Endometrial microvascular endothelial cells (primary cell): ENCODE measurements around the gene PCDHB12. TPM values are rescaled to one million over a fixed set of nuclear protein-coding genes. Genes with fewer than 3 reads are reported as not detected.
"Not testable (repeated sequence)": the region's sequence is repeated elsewhere in the genome, so short reads cannot be mapped to it uniquely, and the experiment has no call there.

Source experiments
- in situ Hi-C: cut with HindIII; loops from 2 replicates; pipeline ENCODE4 v1.10.0; 2017; ENCODE audit warnings: low sequenced_read_pairs, low pct_unique_long_range_greater_than_20kb; ENCODE audit errors: inconsistent ontology term
- total RNA-seq: library from RNA; depleted of rRNA; stranded (reverse); fragments of >200 nt; gene quantifications from one replicate; pipeline ENCODE4 v1.2.3, GENCODE V29; 2015; ENCODE audit errors: inconsistent ontology term

PCDHB12 gene
- total RNA-seq, 1 donor from 2014 or later: not detected

DNA sequence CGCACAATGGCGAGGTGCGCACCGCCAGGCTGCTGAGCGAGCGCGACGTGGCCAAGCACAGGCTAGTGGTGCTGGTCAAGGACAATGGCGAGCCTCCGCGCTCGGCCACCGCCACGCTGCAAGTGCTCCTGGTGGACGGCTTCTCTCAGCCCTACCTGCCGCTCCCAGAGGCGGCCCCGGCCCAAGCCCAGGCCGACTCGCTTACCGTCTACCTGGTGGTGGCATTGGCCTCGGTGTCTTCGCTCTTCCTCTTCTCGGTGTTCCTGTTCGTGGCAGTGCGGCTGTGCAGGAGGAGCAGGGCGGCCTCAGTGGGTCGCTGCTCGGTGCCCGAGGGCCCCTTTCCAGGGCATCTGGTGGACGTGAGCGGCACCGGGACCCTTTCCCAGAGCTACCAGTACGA is 38.9 kb downstream of the PCDHB12 start:
- in situ Hi-C loops: not testable (repeated sequence)

DNA sequence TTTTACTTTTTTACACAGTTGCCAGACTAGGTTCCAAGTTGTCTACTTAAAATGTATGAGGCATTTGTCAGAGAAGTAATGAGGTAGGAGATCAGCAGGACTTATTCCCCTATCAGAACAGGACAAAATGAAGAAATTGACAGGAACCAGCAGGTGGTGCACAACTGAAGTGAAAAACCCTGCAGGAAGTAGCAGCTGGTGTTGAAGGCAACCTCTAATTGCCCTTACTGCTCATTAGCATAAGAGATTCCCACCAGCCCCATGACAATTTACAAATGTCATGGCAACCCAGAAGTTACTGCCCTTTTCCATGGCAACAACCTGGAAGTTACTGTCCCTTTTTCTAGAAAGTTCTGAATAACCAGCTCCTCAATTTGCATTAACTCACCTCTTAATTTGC is 42.1 kb downstream of the PCDHB12 start:
- in situ Hi-C loops: no loop called here

DNA sequence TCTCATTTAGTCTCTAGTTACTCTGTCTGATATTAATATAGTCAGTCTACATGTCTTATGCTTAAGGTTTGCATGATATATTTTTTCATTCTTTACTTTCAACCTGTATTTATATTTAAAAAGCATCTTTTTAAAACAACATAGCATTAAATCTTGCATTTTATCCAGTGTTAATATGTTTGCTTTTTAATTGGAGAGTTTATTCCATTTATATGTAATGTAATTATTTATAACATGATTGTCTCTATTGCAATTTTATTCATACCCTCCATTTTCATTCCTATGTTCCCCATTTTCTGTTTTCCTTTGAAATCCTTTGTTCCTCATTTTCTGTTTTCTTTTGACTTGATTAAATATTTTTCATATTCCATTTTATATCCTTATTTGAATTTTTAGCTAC is 49.9 kb downstream of the PCDHB12 start:
- in situ Hi-C loops: no loop called here

DNA sequence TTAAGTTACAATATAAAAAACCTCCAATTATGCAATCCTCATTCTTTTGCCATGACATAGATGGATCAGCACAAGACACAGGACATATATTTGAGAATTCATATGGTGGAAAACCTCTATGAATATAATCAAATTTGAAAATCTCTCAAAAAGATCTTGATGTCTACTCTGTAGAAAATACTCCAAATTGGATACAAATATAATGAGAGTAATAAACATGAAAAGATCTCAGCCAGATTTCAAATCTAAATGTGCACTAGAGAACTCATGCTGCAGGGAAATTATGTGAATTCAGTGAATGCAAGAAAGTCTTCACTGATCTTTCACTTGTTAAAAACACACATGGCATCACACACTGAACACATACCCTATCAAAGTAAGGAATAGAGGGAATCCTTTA is 50.4 kb downstream of the PCDHB12 start:
- in situ Hi-C loops: no loop called here

DNA sequence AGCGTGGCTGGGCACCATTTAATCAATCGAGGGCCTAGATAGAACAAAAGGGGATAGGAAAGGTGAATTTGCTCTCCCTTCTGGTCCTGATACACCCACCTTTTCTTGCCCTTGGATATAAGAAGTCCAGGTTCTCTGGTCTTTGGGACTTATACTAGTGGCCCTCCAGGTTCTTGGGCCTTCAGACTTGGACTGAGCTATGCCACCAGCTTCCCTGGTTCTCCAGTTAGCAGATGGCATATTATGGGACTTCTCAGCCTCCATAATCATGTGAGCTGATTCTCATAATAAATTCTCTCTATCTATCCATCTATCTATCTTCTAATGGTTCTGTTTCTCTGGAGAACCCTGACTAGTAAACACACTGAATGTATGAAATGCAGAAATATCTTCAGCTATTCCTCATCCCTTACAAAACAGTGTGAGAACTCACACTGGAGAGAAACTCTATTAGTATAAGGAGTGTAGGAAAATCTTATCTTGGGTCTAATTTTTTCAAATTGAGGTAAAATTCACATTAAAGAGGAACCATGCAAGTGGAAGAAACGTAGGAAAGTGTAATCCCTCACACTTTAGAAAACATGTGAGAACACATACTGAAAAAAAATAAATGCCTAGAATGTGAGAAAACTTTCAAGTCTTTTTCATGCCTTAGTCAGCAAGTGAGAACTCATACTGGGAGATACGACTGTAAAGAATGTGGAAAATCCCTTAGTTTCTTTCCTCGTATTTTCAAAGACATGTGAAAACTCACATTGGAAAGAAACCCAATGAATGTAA is 52.1 kb downstream of the PCDHB12 start:
- in situ Hi-C loops: no loop called here

DNA sequence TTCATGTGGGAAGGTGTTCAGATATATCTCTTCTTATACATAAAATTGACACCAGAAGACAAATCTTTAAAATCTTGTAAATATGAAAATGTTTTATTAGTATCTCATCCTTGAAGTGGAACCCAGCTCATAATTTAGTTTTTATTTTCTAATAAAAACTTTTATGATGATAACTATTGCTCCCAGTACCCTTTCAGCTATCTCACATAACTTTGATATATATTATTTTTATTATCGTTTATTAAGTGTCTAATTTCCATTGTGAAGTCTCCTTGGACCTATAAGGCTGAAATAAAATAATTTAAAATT is 52.7 kb downstream of the PCDHB12 start:
- in situ Hi-C loops: no loop called here

Other genes starting within 250 kb of the PCDHB12 start
- not detected for gene PCDHAC2, start 242.2 kb upstream of the PCDHB12 start, total RNA-seq
- gene PCDHB1, start 157.3 kb upstream of the PCDHB12 start, total RNA-seq: not detected
- gene PCDHB2, start 114.1 kb upstream of the PCDHB12 start, total RNA-seq: 0.28 TPM
- gene PCDHB3, start 108.2 kb upstream of the PCDHB12 start, total RNA-seq: 0.19 TPM
- gene PCDHB4, start 86.9 kb upstream of the PCDHB12 start, total RNA-seq: 0.09 TPM
- gene PCDHB5, start 73.5 kb upstream of the PCDHB12 start, total RNA-seq: 1.4 TPM
- gene PCDHB6, start 58.7 kb upstream of the PCDHB12 start, total RNA-seq: 0.28 TPM
- 1.2 TPM for gene PCDHB7, start 36.1 kb upstream of the PCDHB12 start, total RNA-seq
- gene PCDHB8, start 30.9 kb upstream of the PCDHB12 start, total RNA-seq: not detected
- 0.28 TPM for gene PCDHB16, start 26.3 kb upstream of the PCDHB12 start, total RNA-seq
- not detected for gene PCDHB9, start 21.6 kb upstream of the PCDHB12 start, total RNA-seq
- 0.19 TPM for gene PCDHB10, start 16.4 kb upstream of the PCDHB12 start, total RNA-seq
- gene PCDHB11, start 9.1 kb upstream of the PCDHB12 start, total RNA-seq: 0.19 TPM
- gene PCDHB13, start 5.2 kb downstream of the PCDHB12 start, total RNA-seq: 0.65 TPM
- 0.37 TPM for gene PCDHB14, start 14.6 kb downstream of the PCDHB12 start, total RNA-seq
- not detected for gene PCDHB15, start 36.7 kb downstream of the PCDHB12 start, total RNA-seq
- gene SLC25A2, start 95.3 kb downstream of the PCDHB12 start, total RNA-seq: 0.09 TPM
- 45.0 TPM for gene TAF7, start 112.1 kb downstream of the PCDHB12 start, total RNA-seq
- 0.09 TPM for gene PCDHGA1, start 121.8 kb downstream of the PCDHB12 start, total RNA-seq
- gene PCDHGA2, start 130.0 kb downstream of the PCDHB12 start, total RNA-seq: 0.84 TPM
- gene PCDHGA3, start 135.1 kb downstream of the PCDHB12 start, total RNA-seq: 1.3 TPM
- 0.74 TPM for gene PCDHGB1, start 141.4 kb downstream of the PCDHB12 start, total RNA-seq
- 3.2 TPM for gene PCDHGA4, start 146.3 kb downstream of the PCDHB12 start, total RNA-seq
- gene PCDHGB2, start 151.3 kb downstream of the PCDHB12 start, total RNA-seq: 2.0 TPM
- gene PCDHGA5, start 155.4 kb downstream of the PCDHB12 start, total RNA-seq: 0.46 TPM
- 0.65 TPM for gene PCDHGB3, start 161.5 kb downstream of the PCDHB12 start, total RNA-seq
- gene PCDHGA6, start 165.2 kb downstream of the PCDHB12 start, total RNA-seq: 1.2 TPM
- gene PCDHGA7, start 174.0 kb downstream of the PCDHB12 start, total RNA-seq: 1.0 TPM
- 2.4 TPM for gene PCDHGB4, start 179.0 kb downstream of the PCDHB12 start, total RNA-seq
- gene PCDHGA8, start 183.9 kb downstream of the PCDHB12 start, total RNA-seq: under 0.01 TPM
- 3.7 TPM for gene PCDHGB5, start 189.2 kb downstream of the PCDHB12 start, total RNA-seq
- gene PCDHGA9, start 194.1 kb downstream of the PCDHB12 start, total RNA-seq: 0.19 TPM
- gene PCDHGB6, start 199.3 kb downstream of the PCDHB12 start, total RNA-seq: 1.0 TPM
- gene PCDHGA10, start 204.3 kb downstream of the PCDHB12 start, total RNA-seq: 1.1 TPM
- gene PCDHGB7, start 209.0 kb downstream of the PCDHB12 start, total RNA-seq: 1.2 TPM
- gene PCDHGA11, start 212.3 kb downstream of the PCDHB12 start, total RNA-seq: 4.5 TPM
- 0.74 TPM for gene PCDHGA12, start 221.8 kb downstream of the PCDHB12 start, total RNA-seq